ENCODE results near the gene SCT.
A peak's percentile ranks its signal among the peaks of the same experiment; 100 is the strongest.

The SCT gene

DNA sequence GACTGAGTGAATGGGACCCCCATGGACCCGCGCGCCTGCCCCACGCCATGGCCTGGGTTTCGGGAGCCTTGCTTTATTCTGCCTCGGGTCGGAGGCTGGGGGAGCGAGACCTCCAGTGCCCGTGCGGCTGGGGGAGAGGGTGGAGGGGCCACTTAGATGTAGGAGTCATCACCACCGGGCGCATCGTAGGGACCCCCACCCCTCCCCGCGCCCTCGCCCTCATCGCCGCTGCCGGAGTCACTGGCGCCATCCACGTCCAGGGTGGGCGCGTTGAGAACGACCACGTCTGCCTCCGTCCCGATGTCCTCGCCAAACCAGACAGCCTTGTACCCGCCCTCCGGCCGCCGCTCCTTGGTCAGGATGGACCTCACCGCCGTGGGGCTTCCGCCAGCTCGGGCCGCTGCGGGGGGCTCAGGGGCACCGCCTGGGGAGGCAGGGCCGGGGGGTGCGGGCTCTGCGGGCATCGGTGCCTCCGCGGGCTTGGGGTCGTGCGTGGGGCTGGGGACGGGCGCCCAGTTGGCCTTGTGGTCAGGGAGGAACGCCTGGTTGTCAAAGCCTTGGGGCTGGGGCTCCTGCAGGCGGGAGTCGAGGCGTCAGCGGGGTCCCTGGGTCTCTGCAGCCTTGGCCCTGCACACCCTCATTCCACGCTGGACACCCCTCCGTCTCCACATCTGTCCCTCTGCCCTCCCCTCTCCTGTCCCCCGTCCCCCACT, 9.6 kb downstream of the SCT start:
- H3K4me3 ChIP-seq (ENCODE audit: low read depth, low read length) = no peak overlapping the region
- no peak for DNase-seq (ENCODE audit: low read depth)
- in situ Hi-C loops (cut with HindIII; ENCODE audit: low sequenced_read_pairs) = no loop called here
- TF ChIP-seq, protein P1, sequence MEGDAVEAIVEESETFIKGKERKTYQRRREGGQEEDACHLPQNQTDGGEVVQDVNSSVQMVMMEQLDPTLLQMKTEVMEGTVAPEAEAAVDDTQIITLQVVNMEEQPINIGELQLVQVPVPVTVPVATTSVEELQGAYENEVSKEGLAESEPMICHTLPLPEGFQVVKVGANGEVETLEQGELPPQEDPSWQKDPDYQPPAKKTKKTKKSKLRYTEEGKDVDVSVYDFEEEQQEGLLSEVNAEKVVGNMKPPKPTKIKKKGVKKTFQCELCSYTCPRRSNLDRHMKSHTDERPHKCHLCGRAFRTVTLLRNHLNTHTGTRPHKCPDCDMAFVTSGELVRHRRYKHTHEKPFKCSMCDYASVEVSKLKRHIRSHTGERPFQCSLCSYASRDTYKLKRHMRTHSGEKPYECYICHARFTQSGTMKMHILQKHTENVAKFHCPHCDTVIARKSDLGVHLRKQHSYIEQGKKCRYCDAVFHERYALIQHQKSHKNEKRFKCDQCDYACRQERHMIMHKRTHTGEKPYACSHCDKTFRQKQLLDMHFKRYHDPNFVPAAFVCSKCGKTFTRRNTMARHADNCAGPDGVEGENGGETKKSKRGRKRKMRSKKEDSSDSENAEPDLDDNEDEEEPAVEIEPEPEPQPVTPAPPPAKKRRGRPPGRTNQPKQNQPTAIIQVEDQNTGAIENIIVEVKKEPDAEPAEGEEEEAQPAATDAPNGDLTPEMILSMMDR (IDR thresholded peaks at IDR 0.05; ENCODE audit: low read depth, low read length, missing control alignments) = no peak

DNA sequence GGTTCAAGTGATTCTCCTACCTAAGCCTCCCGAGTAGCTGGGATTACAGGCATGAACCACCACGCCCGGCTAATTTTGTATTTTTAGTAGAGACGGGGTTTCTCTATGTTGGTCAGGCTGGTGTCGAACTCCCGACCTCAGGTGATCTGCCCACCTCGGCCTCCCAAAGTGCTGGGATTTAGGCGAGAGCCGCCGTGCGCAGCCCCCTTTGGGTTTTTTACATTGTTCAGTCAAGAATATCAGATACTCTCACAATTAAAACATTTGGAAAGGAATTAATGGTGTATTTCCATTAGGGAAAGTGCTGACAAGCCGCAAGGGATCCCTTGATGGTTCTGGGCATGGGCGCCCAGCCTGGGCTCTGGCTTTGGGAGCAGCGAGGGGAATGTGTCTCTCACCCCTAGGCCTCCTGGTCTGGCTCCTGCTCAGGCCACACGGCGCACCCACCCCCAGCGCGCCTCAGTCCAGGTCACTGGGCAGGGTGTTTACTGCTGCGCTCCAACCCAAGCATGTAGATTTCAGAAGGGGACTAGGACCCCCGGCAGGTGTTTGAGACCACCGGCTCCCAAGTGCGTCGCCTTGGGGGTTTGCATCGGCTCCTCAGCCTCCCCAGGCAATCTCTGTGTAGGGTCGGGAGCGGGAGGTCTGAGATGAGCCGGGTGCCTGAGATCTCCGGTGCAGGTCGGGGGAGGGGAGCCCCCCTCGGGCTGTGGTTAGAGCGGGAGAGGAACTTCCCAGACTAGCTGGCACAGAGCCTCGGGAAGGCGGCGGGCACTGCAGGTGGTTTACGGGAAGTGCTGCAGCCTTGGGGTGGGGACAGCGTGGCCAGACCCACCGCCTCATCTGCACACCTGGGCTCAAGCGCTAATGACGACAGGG, 10.4 kb downstream of the SCT start:
- H3K4me3 ChIP-seq (ENCODE audit: low read depth, low read length) = no peak overlapping the region
- in situ Hi-C loops (cut with HindIII; ENCODE audit: low sequenced_read_pairs) = no loop called here
- TF ChIP-seq, protein P1 (IDR thresholded peaks at IDR 0.05; ENCODE audit: low read depth, low read length, missing control alignments) = no peak
- no peak for DNase-seq (ENCODE audit: low read depth)

DNA sequence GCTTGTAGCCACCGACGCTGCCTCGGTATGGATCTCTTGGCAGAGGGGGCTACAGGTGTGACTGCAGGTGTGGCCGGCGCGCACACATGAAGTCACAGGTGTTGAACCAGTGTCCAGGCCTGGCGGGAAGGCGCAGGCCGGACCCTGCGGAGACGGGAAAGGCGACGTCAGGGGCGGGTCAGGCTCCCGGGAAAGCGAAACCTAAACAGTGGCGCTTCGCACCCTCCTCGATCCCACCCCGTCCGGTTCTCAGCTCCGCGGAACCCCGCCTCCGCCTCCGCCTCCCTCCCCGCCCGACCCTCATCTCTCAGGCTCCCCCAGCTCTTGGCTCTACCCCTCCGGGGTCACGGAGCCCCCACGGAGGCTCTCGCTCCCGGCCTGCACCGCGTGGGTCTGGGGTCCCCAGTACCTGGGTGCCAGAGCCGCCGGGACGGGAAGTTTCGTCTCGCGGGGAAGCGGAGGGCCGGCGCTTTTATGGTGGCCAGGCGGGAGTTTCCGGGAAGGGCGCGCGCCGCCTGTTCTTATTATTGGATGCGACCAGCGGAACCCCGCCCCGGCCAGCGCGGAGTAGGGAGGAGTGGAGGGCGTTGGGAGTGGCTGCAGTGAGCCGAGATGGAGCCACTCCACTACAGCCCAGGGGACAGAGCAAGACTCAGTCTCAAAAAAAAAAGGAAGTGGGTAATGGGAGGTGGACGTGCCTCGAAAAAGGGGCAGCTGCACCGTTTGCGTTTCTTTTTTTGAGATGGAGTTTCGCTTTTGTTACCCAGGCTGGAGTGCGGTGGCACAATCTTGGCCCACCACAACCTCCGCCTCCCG, 11.3 kb downstream of the SCT start, which contains the start of gene IRF7:
TSS of gene IRF7 (minus strand) at position 447 of the 816 bp plus-strand sequence. CDS start 586 bp downstream, outside the sequence.
- TF ChIP-seq, protein P1 (IDR thresholded peaks at IDR 0.05; ENCODE audit: low read depth, low read length, missing control alignments) = no peak
- DNase-seq (ENCODE audit: low read depth) = peak; percentile 68
- in situ Hi-C loops (cut with HindIII; ENCODE audit: low sequenced_read_pairs) = no loop called here
- peak within 1 kb of the TSS; percentile 56 for H3K4me3 ChIP-seq (ENCODE audit: low read depth, low read length)

DNA sequence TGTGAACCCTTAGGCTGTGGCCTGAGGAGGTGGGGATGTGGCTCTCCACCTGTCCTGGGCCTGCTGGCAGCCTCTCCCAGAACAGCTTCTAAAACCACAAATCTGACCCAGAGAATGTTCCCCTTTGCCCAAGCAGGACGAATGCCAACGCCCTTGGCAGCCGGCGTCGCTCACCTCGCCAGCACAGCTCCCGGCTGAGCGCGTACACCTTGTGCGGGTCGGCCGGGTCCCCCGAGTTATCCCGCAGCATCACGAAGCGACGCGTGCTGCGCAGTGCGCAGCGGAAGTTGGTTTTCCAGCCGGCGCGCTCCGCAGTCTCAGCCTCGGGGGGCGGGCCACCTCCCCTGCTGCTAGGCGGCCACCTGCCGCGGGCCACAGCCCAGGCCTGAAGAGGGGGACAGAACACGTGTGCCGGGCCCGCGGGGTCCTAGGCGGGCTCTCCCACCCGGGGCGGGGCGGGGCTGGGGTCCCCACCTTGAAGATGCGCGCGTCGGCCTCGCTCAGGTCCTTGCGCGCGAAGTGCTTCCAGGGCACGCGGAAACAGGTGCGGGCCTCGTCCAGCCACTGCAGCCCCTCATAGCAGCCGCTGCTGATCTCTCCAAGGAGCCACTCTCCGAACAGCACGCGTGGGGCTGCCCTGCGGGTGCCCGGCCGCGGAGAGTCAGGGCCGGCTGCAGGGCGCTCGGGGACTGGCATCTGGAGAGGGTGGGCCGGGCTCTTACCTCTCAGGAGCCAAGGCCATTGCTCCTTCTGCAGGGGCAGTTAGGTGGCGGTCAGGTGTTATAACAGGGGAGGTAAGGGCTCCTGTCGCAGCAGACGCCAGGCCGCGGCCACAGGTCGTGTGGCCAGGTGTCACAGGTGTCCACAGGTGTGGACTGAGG, 12.1 kb downstream of the SCT start:
- TF ChIP-seq, protein P1 (IDR thresholded peaks at IDR 0.05; ENCODE audit: low read depth, low read length, missing control alignments) = no peak
- DNase-seq (ENCODE audit: low read depth) = peak; percentile 8
- in situ Hi-C loops (cut with HindIII; ENCODE audit: low sequenced_read_pairs) = no loop called here
- H3K4me3 ChIP-seq (ENCODE audit: low read depth, low read length) = peak overlapping the region; percentile 56

DNA sequence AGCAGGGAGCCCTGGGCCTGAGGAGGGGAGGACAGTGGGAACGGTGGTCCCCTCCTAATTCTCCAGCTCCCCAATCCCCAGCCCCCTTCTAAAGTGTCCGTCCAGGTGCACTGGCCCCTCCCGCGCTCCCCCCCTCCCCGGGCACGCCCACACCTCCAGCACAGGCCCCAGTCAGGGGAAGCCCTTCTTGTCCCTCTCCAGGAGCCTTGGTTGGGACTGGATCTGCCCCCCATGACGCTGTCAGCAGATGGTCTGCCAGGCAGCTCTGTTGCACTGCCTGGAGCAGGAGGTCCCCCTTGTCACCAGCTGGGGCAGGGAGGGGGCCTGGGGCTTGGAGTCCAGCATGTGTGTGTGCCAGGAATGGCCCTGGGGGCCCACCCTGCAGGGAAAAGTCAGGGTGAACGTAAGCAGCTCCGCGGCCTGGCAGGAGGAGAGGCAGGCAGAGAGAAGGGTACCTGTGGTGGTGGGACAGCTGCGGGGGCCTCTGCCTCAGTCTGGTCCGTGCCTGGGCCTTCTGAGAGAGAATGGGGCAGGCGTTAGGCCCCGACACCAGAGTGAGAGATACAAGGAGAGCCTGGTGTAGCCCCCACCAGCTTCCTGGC, 12.9 kb downstream of the SCT start:
- in situ Hi-C loops (cut with HindIII; ENCODE audit: low sequenced_read_pairs) = no loop called here
- H3K4me3 ChIP-seq (ENCODE audit: low read depth, low read length) = no peak overlapping the region
- no peak for DNase-seq (ENCODE audit: low read depth)
- TF ChIP-seq, protein P1 (IDR thresholded peaks at IDR 0.05; ENCODE audit: low read depth, low read length, missing control alignments) = no peak
